ENCODE measurements around the gene SPEN. TPM values are rescaled to one million over a fixed set of nuclear protein-coding genes. Genes with fewer than 3 reads are reported as not detected.
A peak's percentile ranks its signal among the peaks of the same experiment; 100 is the strongest.

The SPEN gene
- total and polyA plus RNA-seq, 2 experiments from 2014 or later = 14.9 to 43.6 TPM

- Histone ChIP-seq H3K27ac (ENCODE audit: low read depth) (no peak overlapping the region), H3F3A (replicated peaks; ENCODE audit: low read depth) (no peaks in the 10 kb centered on the region), H3K4me3 (no peak overlapping the region), H3K9me2 (ENCODE audit: insufficient read depth) (no peaks in the 10 kb centered on the region), H3K79me2 (replicated peaks; ENCODE audit: insufficient read depth) (peaks cover 99% of the 10 kb centered on the region), H3K36me3 (ENCODE audit: insufficient read depth) (no peaks in the 10 kb centered on the region), H3K27me3 (ENCODE audit: insufficient read depth) (no peaks in the 10 kb centered on the region), H4K20me1 (replicated peaks; ENCODE audit: insufficient read depth) (peaks cover 12% of the 10 kb centered on the region; the same call in 1 of the 2 replicates), H3K4me1 (ENCODE audit: insufficient read depth) (peaks cover 12% of the 10 kb centered on the region; the same call in 1 of the 2 replicates), H3K4me2 (no peak overlapping the region), H2AFZ (no peak overlapping the region)
- Mint-ChIP-seq H3K27ac (0 out of 2 replicates have a peak overlapping the region, but pooled peaks have one; percentile 0), H3K4me3 (no peak overlapping the region), H3K36me3 (ENCODE audit: low read depth) (no peaks in the 10 kb centered on the region), H3K4me1 (peaks cover 15% of the 10 kb centered on the region), H3K27me3 (ENCODE audit: insufficient read depth, low read depth, poor library complexity) (peaks cover 4% of the 10 kb centered on the region), H3K9me3 (no peaks in the 10 kb centered on the region)
- DNase-seq (ENCODE audit: low spot score) (no peak), ATAC-seq (no peak)
- no peak for TF ChIP-seq CTCF (conservative IDR thresholded peaks at IDR 0.05; ENCODE audit: low read depth in 2 of 2)
- TF ChIP-seq POLR2AphosphoS5 (IDR thresholded peaks at IDR 0.05; ENCODE audit: low read depth) = no peak
- TF ChIP-seq ZNF114 (CRISPR knock-in tag; IDR thresholded peaks at IDR 0.05) = no peak
- no peak for TF ChIP-seq JUNB (IDR thresholded peaks at IDR 0.05; ENCODE audit: unreplicated experiment)
- no peak for TF ChIP-seq EZH2phosphoT487 (IDR thresholded peaks at IDR 0.05; ENCODE audit: unreplicated experiment)
- no peak for TF ChIP-seq ZNF462 (CRISPR knock-in tag; IDR thresholded peaks at IDR 0.05)
- TF ChIP-seq EZH2 (IDR thresholded peaks at IDR 0.05; ENCODE audit: low read depth, unreplicated experiment) = no peak
- no peak for TF ChIP-seq CREB1 (CRISPR knock-in tag; IDR thresholded peaks at IDR 0.05; ENCODE audit: low read depth)
- TF ChIP-seq, protein P1, sequence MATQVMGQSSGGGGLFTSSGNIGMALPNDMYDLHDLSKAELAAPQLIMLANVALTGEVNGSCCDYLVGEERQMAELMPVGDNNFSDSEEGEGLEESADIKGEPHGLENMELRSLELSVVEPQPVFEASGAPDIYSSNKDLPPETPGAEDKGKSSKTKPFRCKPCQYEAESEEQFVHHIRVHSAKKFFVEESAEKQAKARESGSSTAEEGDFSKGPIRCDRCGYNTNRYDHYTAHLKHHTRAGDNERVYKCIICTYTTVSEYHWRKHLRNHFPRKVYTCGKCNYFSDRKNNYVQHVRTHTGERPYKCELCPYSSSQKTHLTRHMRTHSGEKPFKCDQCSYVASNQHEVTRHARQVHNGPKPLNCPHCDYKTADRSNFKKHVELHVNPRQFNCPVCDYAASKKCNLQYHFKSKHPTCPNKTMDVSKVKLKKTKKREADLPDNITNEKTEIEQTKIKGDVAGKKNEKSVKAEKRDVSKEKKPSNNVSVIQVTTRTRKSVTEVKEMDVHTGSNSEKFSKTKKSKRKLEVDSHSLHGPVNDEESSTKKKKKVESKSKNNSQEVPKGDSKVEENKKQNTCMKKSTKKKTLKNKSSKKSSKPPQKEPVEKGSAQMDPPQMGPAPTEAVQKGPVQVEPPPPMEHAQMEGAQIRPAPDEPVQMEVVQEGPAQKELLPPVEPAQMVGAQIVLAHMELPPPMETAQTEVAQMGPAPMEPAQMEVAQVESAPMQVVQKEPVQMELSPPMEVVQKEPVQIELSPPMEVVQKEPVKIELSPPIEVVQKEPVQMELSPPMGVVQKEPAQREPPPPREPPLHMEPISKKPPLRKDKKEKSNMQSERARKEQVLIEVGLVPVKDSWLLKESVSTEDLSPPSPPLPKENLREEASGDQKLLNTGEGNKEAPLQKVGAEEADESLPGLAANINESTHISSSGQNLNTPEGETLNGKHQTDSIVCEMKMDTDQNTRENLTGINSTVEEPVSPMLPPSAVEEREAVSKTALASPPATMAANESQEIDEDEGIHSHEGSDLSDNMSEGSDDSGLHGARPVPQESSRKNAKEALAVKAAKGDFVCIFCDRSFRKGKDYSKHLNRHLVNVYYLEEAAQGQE (IDR thresholded peaks at IDR 0.05; ENCODE audit: unreplicated experiment) = no peak
- no peak for TF ChIP-seq STAT1 (IDR thresholded peaks at IDR 0.05; ENCODE audit: unreplicated experiment)
- no peak for TF ChIP-seq ZNF331 (CRISPR knock-in tag; IDR thresholded peaks at IDR 0.05; ENCODE audit: low read depth)
- TF ChIP-seq, protein P2, sequence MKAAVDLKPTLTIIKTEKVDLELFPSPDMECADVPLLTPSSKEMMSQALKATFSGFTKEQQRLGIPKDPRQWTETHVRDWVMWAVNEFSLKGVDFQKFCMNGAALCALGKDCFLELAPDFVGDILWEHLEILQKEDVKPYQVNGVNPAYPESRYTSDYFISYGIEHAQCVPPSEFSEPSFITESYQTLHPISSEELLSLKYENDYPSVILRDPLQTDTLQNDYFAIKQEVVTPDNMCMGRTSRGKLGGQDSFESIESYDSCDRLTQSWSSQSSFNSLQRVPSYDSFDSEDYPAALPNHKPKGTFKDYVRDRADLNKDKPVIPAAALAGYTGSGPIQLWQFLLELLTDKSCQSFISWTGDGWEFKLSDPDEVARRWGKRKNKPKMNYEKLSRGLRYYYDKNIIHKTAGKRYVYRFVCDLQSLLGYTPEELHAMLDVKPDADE (IDR thresholded peaks at IDR 0.05) = no peak
- TF ChIP-seq NANOG (IDR thresholded peaks at IDR 0.05; ENCODE audit: borderline replicate concordance) = no peak
These were observed 51.8 kb downstream of the SPEN start for GRCh38 chr1:15899266-15899665.

Data from GM23338 (cell line).